Neutrophil (primary cell): ENCODE results near the gene DNAJB6.

Experiments used
- H3K27ac ChIP-seq: fragments of 200-600 bp; sonication (generic); 2 replicates; pipeline ENCODE4 v1.5.1; 2016; ENCODE audit warnings: mild to moderate bottlenecking, moderate library complexity
- H3K27me3 ChIP-seq: fragments of 200-600 bp; sonication (generic); 2 replicates; pipeline ENCODE4 v1.6.0; 2016; ENCODE audit warnings: mild to moderate bottlenecking
- H3K36me3 ChIP-seq: fragments of 200-600 bp; sonication (generic); 2 replicates; pipeline ENCODE4 v1.5.1; 2017
- H3K4me1 ChIP-seq, 2 experiments: fragments of 200-600 bp in 1 of 2; sonication (generic) in 1 of 2; 1 replicate in 1 of 2; 2 replicates in 1 of 2; pipeline versions ENCODE4 v1.5.1 to v1.6.1; 2013 to 2016; ENCODE audit warnings: low read depth in 1 of 2, low read length in 1 of 2, mild to moderate bottlenecking in 1 of 2, moderate library complexity in 1 of 2; ENCODE audit not compliant: control insufficient read depth in 1 of 2, insufficient read depth in 1 of 2
- H3K4me3 ChIP-seq, 2 experiments: fragments of 200-600 bp in 1 of 2; sonication (generic) in 1 of 2; 1 replicate in 1 of 2; 2 replicates in 1 of 2; pipeline ENCODE4 v1.5.1; 2013 to 2016; ENCODE audit warnings: low read depth in 1 of 2, low read length in 1 of 2, mild to moderate bottlenecking in 1 of 2, moderate library complexity in 1 of 2
- H3K9me3 ChIP-seq: fragments of 200-600 bp; sonication (generic); 2 replicates; pipeline ENCODE4 v1.5.1; 2016
- TF ChIP-seq, protein P1 (sequence below): fragments of 200-600 bp; sonication (generic); IDR thresholded peaks from 2 replicates; pipeline ENCODE4 v1.5.1; 2016; ENCODE audit warnings: antibody characterized with exemption

The DNAJB6 gene

GRCh38 chr7:157371296-157371695 lies 34.5 kb downstream of the DNAJB6 start:
- Histone ChIP-seq H3K27me3 (no peaks in the 10 kb centered on the region), H3K4me3 (no peak overlapping the region), H3K27ac (no peak overlapping the region), H3K36me3 (peaks cover 86% of the 10 kb centered on the region), H3K4me1 (no peaks in the 10 kb centered on the region), H3K9me3 (no peaks in the 10 kb centered on the region)
- TF ChIP-seq, protein P1, sequence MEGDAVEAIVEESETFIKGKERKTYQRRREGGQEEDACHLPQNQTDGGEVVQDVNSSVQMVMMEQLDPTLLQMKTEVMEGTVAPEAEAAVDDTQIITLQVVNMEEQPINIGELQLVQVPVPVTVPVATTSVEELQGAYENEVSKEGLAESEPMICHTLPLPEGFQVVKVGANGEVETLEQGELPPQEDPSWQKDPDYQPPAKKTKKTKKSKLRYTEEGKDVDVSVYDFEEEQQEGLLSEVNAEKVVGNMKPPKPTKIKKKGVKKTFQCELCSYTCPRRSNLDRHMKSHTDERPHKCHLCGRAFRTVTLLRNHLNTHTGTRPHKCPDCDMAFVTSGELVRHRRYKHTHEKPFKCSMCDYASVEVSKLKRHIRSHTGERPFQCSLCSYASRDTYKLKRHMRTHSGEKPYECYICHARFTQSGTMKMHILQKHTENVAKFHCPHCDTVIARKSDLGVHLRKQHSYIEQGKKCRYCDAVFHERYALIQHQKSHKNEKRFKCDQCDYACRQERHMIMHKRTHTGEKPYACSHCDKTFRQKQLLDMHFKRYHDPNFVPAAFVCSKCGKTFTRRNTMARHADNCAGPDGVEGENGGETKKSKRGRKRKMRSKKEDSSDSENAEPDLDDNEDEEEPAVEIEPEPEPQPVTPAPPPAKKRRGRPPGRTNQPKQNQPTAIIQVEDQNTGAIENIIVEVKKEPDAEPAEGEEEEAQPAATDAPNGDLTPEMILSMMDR: no peak

DNA sequence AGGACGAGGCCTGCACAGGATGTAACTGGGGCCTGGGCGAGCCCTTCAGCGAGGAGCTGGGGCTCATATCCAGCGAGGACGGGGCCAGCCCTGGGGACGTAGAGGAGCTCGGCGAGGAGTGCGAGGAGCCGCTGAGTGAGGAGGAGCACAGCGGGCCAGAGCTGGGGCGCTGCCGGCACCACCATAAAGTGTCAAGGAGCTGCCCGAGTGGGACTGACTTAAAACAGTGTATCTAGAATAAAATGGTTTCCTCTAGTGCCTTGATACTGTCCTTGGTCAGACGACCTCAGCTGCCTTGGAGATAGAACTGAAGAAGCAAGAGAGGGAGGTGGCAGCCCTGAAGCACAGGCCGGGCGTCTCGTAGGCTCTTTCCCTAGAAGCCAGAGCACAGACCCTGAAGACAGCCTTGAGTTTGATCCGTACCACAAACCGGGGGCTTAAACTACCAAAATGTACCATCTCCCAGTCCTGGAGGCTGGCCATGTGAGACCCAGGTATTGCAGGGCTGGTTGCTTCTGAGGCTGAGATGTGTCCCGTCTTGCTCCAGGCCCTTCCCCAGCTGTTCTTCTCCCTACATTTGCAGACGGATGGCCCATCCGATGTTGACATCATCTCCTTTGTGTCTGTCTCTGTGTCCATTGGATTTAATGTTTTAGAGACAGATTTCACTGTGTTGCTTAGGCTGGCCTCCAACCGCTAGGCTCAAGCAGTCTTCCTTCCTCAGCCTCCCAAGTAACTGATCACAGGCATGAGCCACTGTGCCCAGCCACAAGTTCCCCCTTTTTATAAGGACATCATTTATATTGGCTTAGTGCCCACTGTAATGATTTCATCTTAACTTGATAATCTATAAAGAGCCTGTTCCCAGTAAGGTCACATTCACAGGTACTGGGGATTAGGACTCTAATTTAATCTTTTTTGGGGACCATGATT lies 35.8 kb downstream of the DNAJB6 start:
- TF ChIP-seq, protein P1: no peak
- Histone ChIP-seq H3K4me3 (no peak overlapping the region), H3K4me1 (no peaks in the 10 kb centered on the region), H3K27me3 (no peaks in the 10 kb centered on the region), H3K9me3 (no peaks in the 10 kb centered on the region), H3K36me3 (peaks cover 83% of the 10 kb centered on the region), H3K27ac (peak overlapping the region; percentile 22)

GRCh38 chr7:157373493-157373892 lies 36.7 kb downstream of the DNAJB6 start:
- no peaks in the 10 kb centered on the region for H3K4me1 ChIP-seq
- no peaks in the 10 kb centered on the region for H3K27me3 ChIP-seq
- peak overlapping the region; percentile 22 for H3K27ac ChIP-seq
- no peaks in the 10 kb centered on the region for H3K9me3 ChIP-seq
- no peak overlapping the region for H3K4me3 ChIP-seq
- TF ChIP-seq, protein P1: no peak
- peaks cover 77% of the 10 kb centered on the region for H3K36me3 ChIP-seq

DNA sequence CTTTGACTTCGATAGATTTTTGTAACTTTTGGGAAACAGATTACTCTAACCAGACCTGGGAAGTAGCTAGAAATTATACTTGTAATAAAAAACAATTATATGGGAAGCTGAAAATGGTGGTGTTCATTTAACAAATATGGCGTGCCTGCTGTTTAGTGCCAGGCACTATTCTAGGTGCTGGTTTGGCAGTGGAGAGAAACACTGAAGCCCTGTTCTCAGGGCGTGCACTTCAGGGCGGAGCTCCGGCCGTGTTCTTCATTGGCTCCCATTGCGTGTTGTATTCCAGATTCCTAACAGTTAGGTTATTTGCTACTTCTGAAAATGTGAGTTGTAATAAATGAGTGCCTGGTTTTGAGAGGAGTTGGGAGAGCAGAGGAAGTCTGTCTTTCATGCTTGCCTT lies 38.6 kb downstream of the DNAJB6 start:
- Histone ChIP-seq H3K4me1 (no peaks in the 10 kb centered on the region), H3K4me3 (no peak overlapping the region), H3K36me3 (peaks cover 58% of the 10 kb centered on the region), H3K27me3 (no peaks in the 10 kb centered on the region), H3K9me3 (no peaks in the 10 kb centered on the region), H3K27ac (peak overlapping the region; percentile 10)
- TF ChIP-seq, protein P1: no peak

DNA sequence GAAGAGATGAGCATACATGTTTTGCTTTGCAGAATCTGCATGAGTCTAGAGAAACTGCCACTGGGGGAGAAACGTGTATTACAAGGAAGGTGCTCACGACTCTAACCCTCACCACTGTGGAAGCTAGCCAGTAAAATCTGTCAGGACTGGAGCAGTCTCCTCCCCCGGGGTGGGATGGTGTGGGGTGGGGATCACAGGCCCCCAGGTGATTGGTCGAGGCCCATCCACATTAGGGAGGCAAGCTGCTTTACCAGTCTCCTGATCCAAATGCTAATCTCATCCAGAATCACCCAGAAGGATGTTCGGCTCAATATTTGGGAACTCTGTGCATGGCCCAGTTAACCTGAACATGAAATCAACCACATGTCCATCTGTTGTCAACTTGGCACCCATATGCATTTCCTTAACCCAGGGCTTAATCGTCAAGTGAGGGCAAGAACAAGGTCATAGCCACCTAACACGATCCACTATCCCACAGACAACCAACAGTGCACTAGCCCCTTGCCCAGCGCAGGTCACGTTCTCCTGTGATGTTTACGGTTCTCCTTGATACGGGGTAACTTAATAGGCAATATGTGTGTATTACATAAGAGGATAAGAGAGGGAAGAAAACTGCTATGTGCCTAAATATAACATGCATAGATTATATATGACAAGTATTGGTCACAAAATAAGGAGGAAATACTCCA lies 40.8 kb downstream of the DNAJB6 start:
- H3K27me3 ChIP-seq: no peaks in the 10 kb centered on the region
- H3K4me3 ChIP-seq: no peak overlapping the region
- TF ChIP-seq, protein P1: no peak
- H3K36me3 ChIP-seq: peaks cover 53% of the 10 kb centered on the region
- H3K27ac ChIP-seq: no peak overlapping the region
- H3K4me1 ChIP-seq: no peaks in the 10 kb centered on the region
- H3K9me3 ChIP-seq: no peaks in the 10 kb centered on the region
